ENCODE results near the gene SEMA4A.
"Not testable (repeated sequence)": the region's sequence is repeated elsewhere in the genome, so short reads cannot be mapped to it uniquely, and the experiment has no call there.

Gene SEMA4A

GRCh38 chr1:156153362-156153761, at the start of gene SEMA4A:
Gene SEMA4A, plus strand, starts transcription at chr1:156153585. Its CDS starts 994 bp downstream, at chr1:156154579.
- no peak for DNase-seq

GRCh38 chr1:156104065-156104810, 49.1 kb upstream of the SEMA4A start:
- no peak for DNase-seq

GRCh38 chr1:156104861-156105832, 48.2 kb upstream of the SEMA4A start:
- no peak for DNase-seq

GRCh38 chr1:156106624-156107488, 46.5 kb upstream of the SEMA4A start:
- DNase-seq = no peak

- no peak for DNase-seq
Measured at GRCh38 chr1:156108057-156108456, 45.3 kb upstream of the SEMA4A start.

GRCh38 chr1:156108664-156109241, 44.6 kb upstream of the SEMA4A start:
- no peak for DNase-seq

GRCh38 chr1:156110252-156110651, 43.1 kb upstream of the SEMA4A start:
- no peak for DNase-seq

GRCh38 chr1:156111355-156111962, 41.9 kb upstream of the SEMA4A start:
- DNase-seq = no peak

- no peak for DNase-seq
Measured at GRCh38 chr1:156112276-156113137, 40.9 kb upstream of the SEMA4A start.

GRCh38 chr1:156113282-156113950, 40.0 kb upstream of the SEMA4A start:
- DNase-seq = no peak

- peak in 2 of 4 experiments; percentile 22 to 31 for DNase-seq
Measured at GRCh38 chr1:156114101-156114918, 39.1 kb upstream of the SEMA4A start, which contains the start of gene LMNA. Gene LMNA, plus strand, starts transcription at chr1:156114711. Its CDS starts 208 bp downstream, at chr1:156114919.

GRCh38 chr1:156114919-156115513, 38.4 kb upstream of the SEMA4A start:
- no peak for DNase-seq

GRCh38 chr1:156115514-156116374, 37.6 kb upstream of the SEMA4A start:
- DNase-seq = no peak

- not testable (repeated sequence) for DNase-seq
Measured at GRCh38 chr1:156116731-156117130, 36.7 kb upstream of the SEMA4A start.

- no peak for DNase-seq
Measured at GRCh38 chr1:156117414-156118176, 35.8 kb upstream of the SEMA4A start.

- no peak for DNase-seq
Measured at GRCh38 chr1:156118177-156118868, 35.1 kb upstream of the SEMA4A start.

All from activated naive CD4-positive, alpha-beta T cell (primary cell).